Mucosa of rectum (tissue), 2 donors: Measurements from ENCODE around the gene GLRA3.

Source experiments
- H3K27ac ChIP-seq, 2 donors: one replicate each; pipeline ENCODE4 v1.7.0; 2013; ENCODE audit warnings: inconsistent platforms in 2 of 2, low read depth in 2 of 2, low read length in 2 of 2
- H3K27me3 ChIP-seq, 2 donors: one replicate each; pipeline ENCODE4 v1.7.0; 2013; ENCODE audit warnings: low read length in 2 of 2; ENCODE audit not compliant: control insufficient read depth in 2 of 2, insufficient read depth in 2 of 2
- H3K36me3 ChIP-seq, 2 donors: one replicate each; pipeline ENCODE4 v1.7.0; 2013; ENCODE audit warnings: low read length in 2 of 2; ENCODE audit not compliant: control insufficient read depth in 2 of 2, insufficient read depth in 2 of 2
- H3K4me1 ChIP-seq, 2 donors: one replicate each; pipeline ENCODE4 v1.7.0; 2013; ENCODE audit warnings: low read length in 2 of 2, mild to moderate bottlenecking in 1 of 2; ENCODE audit not compliant: control insufficient read depth in 2 of 2, insufficient read depth in 2 of 2
- H3K4me3 ChIP-seq, 2 donors: one replicate each; pipeline ENCODE4 v1.7.0; 2013; ENCODE audit warnings: low read length in 2 of 2
- H3K9ac ChIP-seq, 2 donors: one replicate each; pipeline ENCODE4 v1.7.0; 2013; ENCODE audit warnings: low read length in 2 of 2, low read depth in 1 of 2, mild to moderate bottlenecking in 1 of 2
- H3K9me3 ChIP-seq, 2 donors: one replicate each; pipeline ENCODE4 v1.7.0; 2013; ENCODE audit warnings: low read length in 2 of 2; ENCODE audit not compliant: control insufficient read depth in 2 of 2
- donor health status: healthy.
- donor health status: Normal muscosa, but diverticular disease.

The GLRA3 gene

GRCh38 chr4:174674305-174674840 is 154.7 kb downstream of the GLRA3 start:
- Histone ChIP-seq H3K36me3 (no peaks in the 10 kb centered on the region), H3K9me3 (no peaks in the 10 kb centered on the region), H3K9ac (no peak overlapping the region), H3K27ac (no peak overlapping the region), H3K4me3 (no peak overlapping the region), H3K4me1 (no peaks in the 10 kb centered on the region), H3K27me3 (no peaks in the 10 kb centered on the region)

DNA sequence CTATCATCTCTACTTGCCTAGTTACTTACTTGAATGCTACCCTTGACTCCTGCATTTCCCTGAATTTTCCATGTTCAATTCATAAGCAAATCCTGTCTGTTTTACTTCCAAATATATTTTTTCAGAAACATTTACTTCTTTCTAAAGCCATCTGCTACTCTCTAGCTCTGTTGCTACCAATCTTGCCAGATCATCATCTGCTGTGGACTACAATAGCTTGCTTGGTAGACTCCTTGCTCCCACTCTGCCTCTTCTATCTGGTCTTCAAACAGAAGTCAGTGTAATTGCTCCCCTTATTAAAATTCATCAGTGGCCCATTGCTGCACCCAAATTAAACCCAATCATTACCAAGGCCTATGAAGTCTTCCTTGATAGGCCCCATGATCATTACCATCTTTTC is 155.2 kb downstream of the GLRA3 start:
- Histone ChIP-seq H3K36me3 (no peaks in the 10 kb centered on the region), H3K27ac (no peak overlapping the region), H3K4me3 (no peak overlapping the region), H3K4me1 (no peaks in the 10 kb centered on the region), H3K9ac (no peak overlapping the region), H3K9me3 (no peaks in the 10 kb centered on the region), H3K27me3 (no peaks in the 10 kb centered on the region)

DNA sequence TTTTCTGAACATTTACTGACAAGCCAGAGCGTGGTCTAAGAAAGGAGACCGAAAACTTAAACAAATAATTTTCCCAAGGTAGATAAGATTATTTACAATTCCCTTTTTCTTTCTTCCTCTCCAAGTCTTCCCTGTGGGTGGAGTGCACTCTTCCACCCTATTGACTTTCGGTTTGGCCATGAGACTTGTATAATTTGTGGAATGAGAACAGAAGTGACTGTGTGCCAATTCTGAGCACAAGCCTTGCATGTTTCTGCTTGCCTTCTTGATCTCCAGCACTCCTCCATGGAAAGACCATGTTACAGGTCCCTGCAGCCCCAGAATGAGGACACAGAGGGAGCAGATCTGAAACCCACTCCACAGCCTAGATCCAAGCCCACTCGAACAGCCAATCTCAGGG is 156.8 kb downstream of the GLRA3 start:
- no peaks in the 10 kb centered on the region for H3K9me3 ChIP-seq
- no peak overlapping the region for H3K27ac ChIP-seq
- H3K4me3 ChIP-seq: no peak overlapping the region
- no peaks in the 10 kb centered on the region for H3K4me1 ChIP-seq
- no peak overlapping the region for H3K9ac ChIP-seq
- H3K27me3 ChIP-seq: no peaks in the 10 kb centered on the region
- no peaks in the 10 kb centered on the region for H3K36me3 ChIP-seq

DNA sequence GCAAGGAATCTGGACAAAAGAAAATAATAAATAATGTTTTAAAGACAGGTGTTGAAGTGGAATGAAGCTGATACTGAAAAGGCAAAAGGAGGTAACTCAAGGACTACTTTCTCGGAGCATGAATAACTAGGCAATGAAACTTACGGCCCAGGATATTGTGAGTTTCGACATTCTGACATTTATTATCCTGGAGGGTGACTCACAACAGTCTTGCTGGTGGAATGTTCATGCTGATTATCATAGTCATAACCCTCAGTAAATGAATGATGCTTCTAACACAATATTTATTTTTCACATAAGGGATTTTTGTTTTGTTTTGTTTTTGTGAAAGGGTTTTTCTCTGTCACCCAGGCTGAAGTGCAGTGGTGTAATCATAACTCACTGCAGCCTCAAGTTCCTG is 159.8 kb downstream of the GLRA3 start:
- no peak overlapping the region for H3K9ac ChIP-seq
- no peak overlapping the region for H3K27ac ChIP-seq
- H3K4me1 ChIP-seq: no peaks in the 10 kb centered on the region
- no peaks in the 10 kb centered on the region for H3K27me3 ChIP-seq
- no peak overlapping the region for H3K4me3 ChIP-seq
- H3K36me3 ChIP-seq: no peaks in the 10 kb centered on the region
- H3K9me3 ChIP-seq: peaks cover 0 to 2% of the 10 kb centered on the region in 2 donors

DNA sequence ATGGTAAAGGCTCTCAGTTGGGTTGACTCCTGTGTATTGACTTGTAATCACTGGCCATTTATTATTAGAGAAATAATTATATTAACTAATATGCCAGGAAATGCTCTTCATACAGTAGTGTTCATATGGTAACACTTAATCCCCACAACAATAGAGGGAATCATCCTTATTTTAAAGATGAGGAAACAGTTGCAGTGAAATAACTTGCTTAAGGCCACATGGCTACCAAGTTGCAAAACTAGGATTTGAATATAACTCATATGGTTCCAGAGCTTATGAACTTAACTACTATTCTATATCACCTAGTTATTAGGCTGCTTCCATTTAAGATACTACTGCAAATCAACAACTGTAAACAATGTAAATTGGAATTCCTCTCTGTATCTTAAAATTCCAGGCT is 163.2 kb downstream of the GLRA3 start:
- Histone ChIP-seq H3K36me3 (no peaks in the 10 kb centered on the region), H3K4me1 (no peaks in the 10 kb centered on the region), H3K27me3 (no peaks in the 10 kb centered on the region), H3K9me3 (peaks cover 0 to 2% of the 10 kb centered on the region in 2 donors), H3K9ac (no peak overlapping the region), H3K4me3 (no peak overlapping the region), H3K27ac (no peak overlapping the region)

DNA sequence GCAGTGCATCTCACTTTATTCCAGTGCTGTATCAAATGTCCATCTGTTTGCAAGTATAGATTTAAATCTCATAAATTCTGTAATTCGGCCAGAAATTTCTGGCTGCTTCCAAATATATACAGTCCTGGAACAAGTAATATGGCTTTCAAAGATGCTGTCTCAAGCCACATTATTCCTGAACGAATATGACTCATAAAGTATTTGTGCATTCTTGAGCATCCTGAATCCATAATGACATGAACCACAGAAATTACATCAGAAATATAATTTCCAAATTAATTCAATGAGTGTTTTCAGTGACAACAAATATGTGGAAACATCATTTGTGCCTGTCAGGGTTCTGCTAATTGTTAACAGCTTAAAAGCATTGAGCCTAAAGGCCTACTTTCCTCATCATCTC is 165.8 kb downstream of the GLRA3 start:
- no peak overlapping the region for H3K9ac ChIP-seq
- H3K9me3 ChIP-seq: peaks cover 0 to 2% of the 10 kb centered on the region in 2 donors
- no peak overlapping the region for H3K27ac ChIP-seq
- no peaks in the 10 kb centered on the region for H3K4me1 ChIP-seq
- no peaks in the 10 kb centered on the region for H3K27me3 ChIP-seq
- H3K36me3 ChIP-seq: no peaks in the 10 kb centered on the region
- H3K4me3 ChIP-seq: no peak overlapping the region

GRCh38 chr4:174658246-174658645 is 170.8 kb downstream of the GLRA3 start:
- Histone ChIP-seq H3K4me1 (no peaks in the 10 kb centered on the region), H3K27me3 (no peaks in the 10 kb centered on the region), H3K27ac (no peak overlapping the region), H3K4me3 (no peak overlapping the region), H3K9me3 (no peaks in the 10 kb centered on the region), H3K36me3 (no peaks in the 10 kb centered on the region), H3K9ac (no peak overlapping the region)

- H3K9me3 ChIP-seq: no peaks in the 10 kb centered on the region
- H3K4me3 ChIP-seq: no peak overlapping the region
- H3K4me1 ChIP-seq: no peaks in the 10 kb centered on the region
- H3K9ac ChIP-seq: no peak overlapping the region
- no peak overlapping the region for H3K27ac ChIP-seq
- H3K27me3 ChIP-seq: no peaks in the 10 kb centered on the region
- H3K36me3 ChIP-seq: no peaks in the 10 kb centered on the region
These were observed 171.6 kb downstream of the GLRA3 start for GRCh38 chr4:174657472-174657871.

DNA sequence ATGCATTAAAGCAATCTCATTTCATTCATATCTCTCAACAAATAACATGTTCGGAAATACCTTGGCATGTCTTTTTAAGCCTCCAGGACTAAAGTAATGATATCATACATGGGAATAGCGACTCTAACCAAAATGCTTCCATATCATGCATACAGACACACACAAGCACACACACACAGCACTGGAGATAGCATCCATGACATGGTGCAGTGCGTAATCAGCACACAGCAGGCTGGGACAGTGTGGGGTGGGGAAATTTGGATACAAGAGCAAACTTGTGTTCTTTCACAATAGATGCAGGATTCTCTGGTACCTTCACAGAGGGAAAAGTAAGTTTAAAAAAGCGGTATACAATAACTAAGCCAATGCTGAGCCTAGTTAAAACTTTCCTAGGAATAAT is 174.4 kb downstream of the GLRA3 start:
- Histone ChIP-seq H3K27me3 (no peaks in the 10 kb centered on the region), H3K9ac (no peak overlapping the region), H3K36me3 (no peaks in the 10 kb centered on the region), H3K9me3 (no peaks in the 10 kb centered on the region), H3K27ac (no peak overlapping the region), H3K4me3 (no peak overlapping the region), H3K4me1 (no peaks in the 10 kb centered on the region)

DNA sequence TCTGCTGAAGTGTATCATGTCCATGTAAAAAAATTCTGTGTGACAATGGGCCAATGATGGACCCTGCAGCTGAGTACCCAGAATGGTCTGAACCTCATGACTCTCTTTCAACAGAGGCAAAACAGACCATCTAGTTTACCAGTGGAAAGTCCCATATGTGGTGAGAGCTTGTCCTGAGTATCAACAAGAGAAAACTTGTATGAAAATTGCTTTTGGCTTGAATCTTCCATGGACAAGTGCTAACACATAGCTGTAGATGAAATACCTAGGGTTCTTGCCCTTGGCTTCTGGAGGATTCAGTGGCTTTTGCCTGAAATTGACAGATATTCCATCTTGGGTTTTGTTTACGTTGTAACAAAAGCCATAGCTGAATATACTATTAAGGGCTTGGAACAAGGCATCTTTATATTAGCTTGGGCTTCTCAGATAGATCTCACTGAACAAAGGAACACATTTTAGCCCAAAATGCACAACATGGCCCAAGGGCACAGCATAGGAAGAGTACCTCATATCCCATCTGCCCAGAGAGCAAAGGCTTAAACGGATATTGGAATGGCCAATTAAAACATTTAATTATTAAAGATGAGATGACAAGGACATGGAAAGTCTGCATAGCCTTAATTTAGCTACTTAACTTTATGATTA is 178.2 kb downstream of the GLRA3 start:
- H3K36me3 ChIP-seq: no peaks in the 10 kb centered on the region
- H3K9me3 ChIP-seq: no peaks in the 10 kb centered on the region
- H3K27ac ChIP-seq: no peak overlapping the region
- no peaks in the 10 kb centered on the region for H3K27me3 ChIP-seq
- H3K9ac ChIP-seq: no peak overlapping the region
- H3K4me1 ChIP-seq: no peaks in the 10 kb centered on the region
- H3K4me3 ChIP-seq: no peak overlapping the region
